Left kidney (tissue), 8 donors: ENCODE data around the gene SHC3. TPM values are rescaled to one million over a fixed set of nuclear protein-coding genes. Genes with fewer than 3 reads are reported as not detected.
"Not testable (repeated sequence)": the region's sequence is repeated elsewhere in the genome, so short reads cannot be mapped to it uniquely, and the experiment has no call there.

Source experiments
- DNase-seq: peaks from one replicate; pipeline ENCODE4 v3.0.0-alpha.2; 2013
- long read RNA-seq, 8 donors: transcript quantifications; one replicate each; lab custom pipeline, GENCODE V29; 2026
- polyA plus RNA-seq: library from polyadenylated mRNA; unstranded; fragments of 120-200 nt; gene quantifications from one replicate; pipeline ENCODE4 v1.2.1, GENCODE V29; 2013; ENCODE audit not compliant: insufficient read length

Gene SHC3, protein sequence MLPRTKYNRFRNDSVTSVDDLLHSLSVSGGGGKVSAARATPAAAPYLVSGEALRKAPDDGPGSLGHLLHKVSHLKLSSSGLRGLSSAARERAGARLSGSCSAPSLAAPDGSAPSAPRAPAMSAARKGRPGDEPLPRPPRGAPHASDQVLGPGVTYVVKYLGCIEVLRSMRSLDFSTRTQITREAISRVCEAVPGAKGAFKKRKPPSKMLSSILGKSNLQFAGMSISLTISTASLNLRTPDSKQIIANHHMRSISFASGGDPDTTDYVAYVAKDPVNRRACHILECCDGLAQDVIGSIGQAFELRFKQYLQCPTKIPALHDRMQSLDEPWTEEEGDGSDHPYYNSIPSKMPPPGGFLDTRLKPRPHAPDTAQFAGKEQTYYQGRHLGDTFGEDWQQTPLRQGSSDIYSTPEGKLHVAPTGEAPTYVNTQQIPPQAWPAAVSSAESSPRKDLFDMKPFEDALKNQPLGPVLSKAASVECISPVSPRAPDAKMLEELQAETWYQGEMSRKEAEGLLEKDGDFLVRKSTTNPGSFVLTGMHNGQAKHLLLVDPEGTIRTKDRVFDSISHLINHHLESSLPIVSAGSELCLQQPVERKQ
- 2.7 TPM for polyA plus RNA-seq
- long read RNA-seq, donor 1 = 0 reads
- long read RNA-seq, donor 2 = 0 reads
- long read RNA-seq, donor 3 = 0 reads
- long read RNA-seq, donor 4 = 0 reads
- long read RNA-seq, donor 5, full-length matches to known transcripts = 1 of 1 reads
- long read RNA-seq, donor 5, partial matches to known transcripts = 0 of 1 reads
- long read RNA-seq, donor 5, other reads (novel, unspliced or antisense) = 0 of 1 reads
- long read RNA-seq, donor 6 = 0 reads
- long read RNA-seq, donor 7, full-length matches to known transcripts = 1 of 1 reads
- long read RNA-seq, donor 7, partial matches to known transcripts = 0 of 1 reads
- long read RNA-seq, donor 7, other reads (novel, unspliced or antisense) = 0 of 1 reads
- long read RNA-seq, donor 8 = 0 reads

DNA sequence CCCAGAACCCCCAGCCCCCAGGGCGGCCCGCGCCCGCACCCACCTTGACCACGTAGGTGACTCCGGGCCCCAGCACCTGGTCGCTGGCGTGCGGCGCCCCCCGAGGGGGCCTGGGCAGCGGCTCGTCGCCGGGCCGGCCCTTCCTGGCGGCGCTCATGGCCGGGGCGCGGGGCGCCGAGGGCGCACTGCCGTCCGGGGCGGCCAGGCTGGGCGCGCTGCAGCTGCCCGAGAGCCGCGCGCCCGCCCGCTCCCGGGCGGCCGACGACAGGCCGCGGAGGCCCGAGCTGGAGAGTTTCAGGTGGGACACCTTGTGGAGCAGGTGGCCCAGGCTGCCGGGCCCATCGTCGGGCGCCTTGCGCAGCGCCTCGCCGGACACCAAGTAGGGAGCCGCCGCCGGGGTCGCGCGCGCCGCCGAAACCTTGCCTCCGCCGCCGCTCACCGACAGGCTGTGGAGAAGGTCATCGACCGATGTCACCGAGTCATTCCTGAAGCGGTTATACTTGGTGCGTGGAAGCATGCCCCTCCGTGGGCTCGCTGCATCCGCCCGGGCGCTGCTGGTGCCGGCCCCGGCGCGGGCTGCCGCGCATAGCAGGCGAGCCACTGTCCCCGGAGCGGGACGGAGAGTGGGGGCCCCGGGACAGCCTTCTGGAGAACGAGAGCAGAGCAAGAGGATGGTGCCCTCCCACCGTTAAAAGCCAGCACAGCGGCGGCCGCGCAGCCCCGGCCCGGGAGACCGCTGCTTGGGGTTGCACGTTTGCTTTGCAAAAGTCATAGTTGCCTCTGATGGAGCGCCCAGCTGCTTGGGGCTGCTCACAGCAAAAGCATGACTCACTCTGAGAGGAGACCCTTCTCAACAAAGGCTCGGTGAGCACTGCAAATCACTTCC is at the start of gene SHC3:
SHC3 (minus strand) TSS at position 875 of the 886 bp plus-strand sequence; CDS start at position 517, 358 bp downstream.
- no peak for DNase-seq

DNA sequence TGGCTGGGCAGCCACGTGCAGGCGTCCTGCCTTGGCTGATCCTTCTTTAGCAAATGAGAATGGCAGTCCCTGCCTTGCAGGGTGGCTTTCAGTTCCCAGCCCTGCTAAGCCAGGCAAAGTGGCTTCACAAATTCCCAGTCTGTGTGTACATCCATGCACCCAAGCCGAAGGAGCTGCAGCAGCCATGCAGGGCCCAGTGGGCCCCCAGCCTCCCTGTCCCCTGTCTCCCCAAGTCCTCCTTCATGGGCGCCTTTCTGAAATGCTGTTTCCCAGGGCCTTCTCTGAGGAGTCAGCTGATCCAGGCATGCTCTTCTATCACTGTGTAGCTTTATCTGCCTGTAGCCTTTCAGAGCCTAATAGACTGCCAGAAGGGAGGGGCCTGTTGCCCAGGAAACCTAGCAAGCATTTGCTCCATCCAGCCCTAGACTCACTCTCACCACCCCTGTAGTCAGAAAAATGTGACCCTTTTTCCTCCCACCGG is 47.4 kb upstream of the SHC3 start:
- peak; percentile 43 for DNase-seq

DNA sequence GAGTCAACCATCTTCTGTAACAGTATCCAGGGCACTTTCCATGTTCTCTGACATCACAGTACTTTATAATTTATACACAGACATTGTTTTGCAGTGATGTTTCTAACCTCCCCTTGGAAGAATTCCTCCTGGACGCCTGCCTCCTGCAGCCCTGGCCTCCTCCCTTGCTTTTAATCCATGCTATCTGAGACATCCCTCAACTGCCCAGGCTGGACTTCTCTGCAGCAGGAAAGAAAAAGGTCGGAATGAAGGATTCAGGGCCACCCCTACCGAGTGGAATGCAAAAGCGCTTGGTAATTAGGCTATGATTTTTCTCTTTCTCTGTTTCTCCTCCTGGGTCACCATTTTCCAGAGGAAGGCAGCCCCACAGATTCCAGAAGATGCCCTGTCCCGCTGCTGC is 47.0 kb upstream of the SHC3 start:
- no peak for DNase-seq

DNA sequence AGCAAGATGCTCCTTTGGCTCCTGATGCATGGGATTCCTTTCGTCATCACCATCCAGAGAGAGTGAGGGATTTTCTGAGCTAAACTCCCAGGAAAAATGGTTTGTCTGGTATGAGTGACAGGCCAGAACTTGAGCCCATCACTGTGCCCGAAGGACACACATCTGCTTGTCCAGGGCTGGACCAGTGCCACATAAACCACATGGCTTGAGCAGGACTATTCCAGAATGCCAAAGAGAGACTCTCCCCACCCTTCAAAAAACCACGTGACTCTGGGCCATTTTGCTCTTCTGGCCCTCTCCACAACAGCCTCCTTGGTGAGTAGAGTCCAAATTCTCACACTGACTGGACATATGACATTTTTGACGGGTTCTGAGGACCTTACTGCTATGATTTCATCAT is 46.4 kb upstream of the SHC3 start:
- no peak for DNase-seq

DNA sequence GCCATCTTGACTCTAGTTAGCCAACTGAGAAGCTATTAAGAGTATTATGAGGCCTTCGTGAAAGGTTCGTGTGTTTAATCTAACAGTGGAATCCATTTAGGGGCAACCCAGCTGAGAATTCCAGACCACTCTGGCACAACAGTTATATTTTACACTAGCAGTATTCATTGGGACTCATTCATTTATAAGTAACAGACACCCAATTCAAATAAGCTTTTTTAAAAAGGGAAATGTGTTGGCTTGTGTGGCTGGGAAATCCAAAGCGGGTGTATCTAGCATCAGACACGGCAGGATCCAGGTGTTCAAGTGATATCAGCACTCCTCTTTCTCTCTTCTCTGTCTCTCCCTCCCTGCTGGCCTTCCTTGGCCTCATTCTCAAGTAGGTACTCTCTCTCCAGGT is 46.0 kb upstream of the SHC3 start:
- DNase-seq = no peak

DNA sequence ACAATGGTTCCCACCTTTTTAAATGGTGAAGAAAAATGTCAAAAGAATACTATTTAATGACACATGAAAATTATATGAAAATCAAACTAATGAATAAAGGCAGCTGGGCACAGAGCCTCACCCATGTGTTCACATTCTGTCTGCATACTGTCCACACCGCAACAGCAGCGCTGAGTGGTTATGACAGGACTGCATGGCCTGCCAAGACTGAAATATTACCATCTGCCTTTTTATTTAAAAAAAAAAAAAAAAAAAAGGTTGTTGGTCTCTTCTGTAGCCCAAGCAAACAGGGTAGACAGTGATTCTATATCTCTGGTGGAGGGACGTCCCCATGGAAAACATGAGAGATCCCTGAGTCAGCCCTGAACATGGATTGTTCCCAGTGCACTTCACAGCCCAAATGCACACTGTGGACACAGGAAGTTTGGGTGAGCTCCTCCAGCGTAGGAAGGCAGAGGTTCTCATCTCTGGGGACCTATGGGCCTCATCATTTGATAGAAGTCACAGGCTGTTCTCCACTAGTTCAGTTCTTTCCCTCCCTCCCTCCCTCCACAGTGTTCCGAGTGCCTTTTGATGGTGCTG is 44.9 kb upstream of the SHC3 start:
- DNase-seq = no peak

DNA sequence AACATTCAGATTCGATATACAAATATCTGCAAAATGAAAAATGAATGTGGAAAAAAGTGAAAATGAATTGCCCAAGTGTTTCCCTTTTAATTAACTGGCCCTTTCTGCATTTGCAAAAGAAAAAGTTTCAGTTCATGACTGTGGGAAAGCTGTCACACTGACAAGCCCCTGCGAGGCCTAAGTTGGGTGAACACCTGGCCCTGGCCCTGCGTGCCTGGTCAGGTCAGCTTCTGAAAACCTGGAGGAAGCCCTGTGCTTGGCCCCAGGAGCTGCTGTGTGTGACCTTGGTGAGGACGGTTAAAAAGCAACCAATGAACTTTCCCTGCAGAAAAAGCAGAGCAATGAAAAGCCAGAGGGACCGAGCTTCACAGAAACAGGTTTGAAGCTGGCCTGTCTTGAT is 41.0 kb upstream of the SHC3 start:
- no peak for DNase-seq

DNA sequence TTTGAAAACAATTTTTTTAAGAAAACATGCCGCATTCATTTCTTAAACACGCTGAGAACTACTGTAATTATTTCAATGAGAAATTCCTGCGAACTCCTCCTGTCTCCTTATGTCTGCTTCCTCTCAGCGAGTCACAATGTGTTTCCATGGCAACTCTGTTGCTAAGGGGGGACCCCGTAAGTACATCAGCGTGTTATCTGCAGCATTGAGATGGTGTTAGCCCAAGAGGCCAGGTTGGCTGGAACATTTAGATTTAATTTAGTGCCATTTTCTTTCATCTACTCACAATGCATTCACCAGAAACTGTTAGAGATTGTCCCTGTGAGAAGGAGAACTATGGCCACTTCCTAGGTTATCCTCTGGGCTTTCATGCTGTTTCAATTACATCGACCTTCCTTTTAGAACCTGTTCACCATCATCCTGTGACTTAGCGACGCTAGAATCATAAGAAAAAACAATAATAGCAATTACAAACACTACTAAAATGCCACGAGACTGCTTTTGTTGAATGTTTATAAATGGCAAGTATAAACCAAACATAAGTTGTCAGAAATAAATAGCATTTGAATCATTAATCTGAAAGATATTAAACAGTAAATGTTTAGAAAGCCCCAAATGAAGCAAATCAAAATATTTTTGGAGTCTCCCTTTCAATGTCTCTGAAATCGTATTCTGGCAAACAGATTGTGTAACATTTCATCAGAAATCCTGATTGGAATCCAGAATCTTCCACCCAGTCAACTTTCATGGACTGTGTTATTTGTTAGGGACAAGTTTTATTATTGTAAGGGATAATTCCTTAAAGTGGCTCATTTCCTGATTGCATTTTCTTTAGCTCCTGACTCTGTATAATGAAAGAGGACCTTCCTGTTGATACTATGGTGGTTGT is 39.7 kb upstream of the SHC3 start:
- DNase-seq = no peak

DNA sequence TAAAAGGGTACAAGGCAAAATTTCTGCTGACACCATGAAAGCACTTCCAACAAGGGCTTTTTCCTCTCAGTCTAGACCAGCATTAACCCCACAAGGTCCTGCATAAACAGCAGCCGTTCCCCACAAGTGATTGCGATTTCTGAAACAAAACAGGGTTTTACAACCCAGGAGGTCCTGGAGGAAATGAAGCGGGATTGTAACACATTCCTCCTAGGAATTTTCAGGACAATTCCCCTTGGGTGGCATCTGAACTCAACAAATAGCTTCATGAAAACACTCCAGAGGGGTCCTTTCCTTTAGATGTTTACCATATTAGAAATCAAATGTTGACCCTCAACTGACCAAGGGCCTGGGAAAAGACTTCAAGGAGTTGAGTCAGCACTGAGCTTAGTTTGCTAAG is 36.7 kb upstream of the SHC3 start:
- DNase-seq = no peak

DNA sequence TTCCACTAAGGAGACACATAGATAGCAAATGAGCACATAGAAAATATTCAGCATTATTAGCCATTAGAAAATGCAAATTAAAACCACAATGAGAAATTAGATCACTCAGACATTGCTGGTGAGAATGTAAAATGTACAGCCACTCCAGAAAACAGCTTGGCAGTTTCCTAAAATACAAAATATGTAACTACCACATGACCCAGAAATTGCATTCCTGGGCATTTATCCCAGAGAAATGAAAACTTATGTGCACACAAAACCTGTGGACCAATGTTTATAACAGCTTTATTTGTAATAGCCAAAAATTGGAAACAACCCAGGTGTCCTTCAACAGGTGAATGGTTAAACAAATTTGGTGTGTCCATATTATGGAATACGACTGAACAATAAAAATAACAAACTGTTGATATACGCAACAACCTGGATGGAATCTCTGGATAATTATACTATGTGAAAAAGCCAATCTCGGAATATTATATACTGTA is 34.8 kb upstream of the SHC3 start:
- DNase-seq = no peak

DNA sequence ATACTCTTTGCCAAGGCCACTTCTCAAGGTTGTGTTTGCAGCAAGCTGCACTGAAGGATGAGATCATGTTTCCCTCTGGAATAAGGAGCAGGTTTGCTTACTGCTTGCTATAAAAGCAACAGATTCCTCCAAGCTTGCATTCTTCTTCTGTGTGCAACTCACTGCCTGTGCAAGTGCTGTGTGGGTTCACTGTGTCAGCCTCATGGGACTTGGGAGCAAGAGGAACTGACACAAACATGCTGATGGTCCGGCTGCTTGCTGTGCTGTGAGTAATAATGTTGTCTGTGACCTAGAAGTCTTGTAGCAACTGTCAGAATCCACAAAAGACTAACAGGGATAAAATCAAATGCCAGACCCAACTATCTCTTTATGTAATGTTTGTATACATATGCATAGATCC is 33.6 kb upstream of the SHC3 start:
- no peak for DNase-seq

DNA sequence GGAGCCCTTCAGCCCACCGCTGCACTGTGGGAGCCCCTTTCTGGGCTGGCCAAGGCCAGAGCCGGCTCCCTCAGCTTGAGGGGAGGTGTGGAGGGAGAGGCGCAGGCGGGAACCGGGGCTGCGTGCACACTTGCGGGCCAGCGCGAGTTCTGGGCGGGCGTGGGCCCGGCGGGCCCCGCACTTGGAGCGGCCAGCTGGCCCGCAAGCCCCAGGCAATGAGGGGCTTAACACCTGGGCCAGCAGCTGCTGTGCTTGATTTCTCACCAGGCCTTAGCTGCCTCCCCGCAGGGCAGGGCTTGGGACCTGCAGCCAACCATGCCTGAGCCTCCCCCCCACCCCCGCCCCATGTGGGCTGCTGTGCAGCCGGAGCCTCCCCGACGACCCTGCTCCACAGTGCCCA is 30.7 kb upstream of the SHC3 start:
- DNase-seq = not testable (repeated sequence)

DNA sequence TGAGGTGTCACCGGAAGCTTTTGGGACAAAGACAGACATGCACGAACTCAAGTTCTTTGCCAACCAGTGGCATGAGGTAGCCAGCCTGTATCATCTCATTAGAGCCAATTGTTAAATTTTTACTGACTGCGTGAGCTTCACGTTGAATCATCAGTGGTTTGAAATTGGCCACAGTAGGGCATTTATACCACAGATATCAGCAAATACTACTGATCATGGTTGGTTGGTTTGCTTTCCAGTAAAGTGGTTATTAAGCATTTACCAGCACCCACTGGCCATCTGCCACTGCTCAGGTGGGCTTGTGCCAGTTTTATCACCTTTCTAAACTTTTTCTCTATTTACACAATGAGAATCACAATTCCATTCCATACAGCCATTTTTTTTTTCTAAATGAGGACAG is 28.4 kb upstream of the SHC3 start:
- no peak for DNase-seq

DNA sequence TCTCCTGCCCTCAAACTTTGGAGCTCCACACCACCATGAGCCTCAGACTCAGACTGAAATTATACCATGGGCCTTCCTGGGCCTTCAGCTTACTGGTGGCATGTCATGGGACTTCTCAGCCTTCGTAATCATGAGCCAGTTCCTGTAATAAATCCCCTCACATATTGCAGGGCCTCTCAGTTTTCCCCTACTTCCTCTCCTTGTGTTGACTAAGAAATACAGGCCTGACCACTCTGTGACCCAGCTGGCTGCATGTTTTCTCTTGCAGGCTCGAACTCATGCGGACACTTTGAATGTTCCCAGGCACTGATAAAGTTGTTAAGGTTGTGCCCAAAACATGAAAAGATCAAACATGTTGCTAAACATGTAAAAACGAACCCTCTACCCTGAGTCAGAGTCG is 26.2 kb upstream of the SHC3 start:
- DNase-seq = no peak

DNA sequence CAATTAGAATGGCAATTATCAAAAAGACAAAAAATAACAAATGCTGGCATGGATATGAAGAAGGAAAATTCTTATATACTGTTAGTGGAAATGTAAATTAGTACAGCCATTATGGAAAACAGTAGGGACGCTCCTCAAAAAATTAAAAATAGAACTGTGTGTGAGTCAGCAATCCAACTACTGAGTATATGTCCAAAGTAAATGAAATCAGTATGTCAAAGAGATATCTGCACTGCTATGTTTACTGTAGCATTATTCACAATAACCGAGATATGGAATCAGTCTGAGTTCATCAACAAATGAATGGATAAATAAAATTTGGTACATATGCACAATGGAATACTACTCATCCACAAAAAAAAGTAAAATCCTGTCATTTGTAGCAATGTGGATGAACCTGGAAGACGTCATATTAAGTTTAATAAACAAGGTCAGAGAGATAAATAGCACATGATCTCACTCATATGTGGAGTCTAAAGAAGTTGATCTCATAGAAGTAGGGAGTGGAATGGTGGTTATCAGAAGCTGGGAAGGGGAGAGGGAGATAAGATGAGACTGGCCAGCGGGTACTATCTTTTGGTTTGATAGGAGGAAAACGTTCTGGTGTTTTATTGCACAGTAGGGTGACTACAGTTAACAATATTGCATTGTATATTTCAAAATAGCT is 16.6 kb upstream of the SHC3 start:
- no peak for DNase-seq

DNA sequence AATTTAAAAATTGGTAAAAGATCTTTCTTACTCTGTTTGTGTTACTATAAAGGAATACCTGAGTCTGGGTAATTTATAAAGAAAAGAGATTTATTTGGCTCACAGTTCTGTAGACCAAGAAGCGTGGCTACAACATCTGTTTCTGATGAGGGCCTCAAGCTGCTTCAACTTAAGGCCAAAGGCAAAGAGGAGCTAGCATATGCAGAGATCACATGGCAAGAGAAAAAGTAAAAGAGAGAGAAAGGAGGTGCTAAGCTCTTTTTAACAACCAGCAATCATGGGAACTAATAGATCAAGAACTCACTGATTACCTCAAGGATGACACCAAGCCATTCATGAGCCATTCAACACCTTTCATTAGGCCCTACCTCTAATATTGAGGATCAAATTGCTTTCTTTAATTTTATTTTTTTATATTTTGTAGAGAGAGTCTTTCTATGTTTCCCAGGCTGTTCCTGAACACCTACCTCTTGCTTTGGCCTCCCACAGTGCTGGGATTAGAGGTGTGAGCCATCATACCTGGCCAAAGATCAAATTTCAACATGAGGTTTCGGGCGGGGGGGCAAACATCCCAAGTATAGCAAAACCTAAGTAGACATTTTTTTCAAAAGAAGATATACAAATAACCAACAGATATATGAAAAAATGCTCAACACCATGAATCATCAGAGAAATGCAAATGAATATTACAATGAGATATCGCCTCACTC is 16.0 kb upstream of the SHC3 start:
- DNase-seq = no peak

DNA sequence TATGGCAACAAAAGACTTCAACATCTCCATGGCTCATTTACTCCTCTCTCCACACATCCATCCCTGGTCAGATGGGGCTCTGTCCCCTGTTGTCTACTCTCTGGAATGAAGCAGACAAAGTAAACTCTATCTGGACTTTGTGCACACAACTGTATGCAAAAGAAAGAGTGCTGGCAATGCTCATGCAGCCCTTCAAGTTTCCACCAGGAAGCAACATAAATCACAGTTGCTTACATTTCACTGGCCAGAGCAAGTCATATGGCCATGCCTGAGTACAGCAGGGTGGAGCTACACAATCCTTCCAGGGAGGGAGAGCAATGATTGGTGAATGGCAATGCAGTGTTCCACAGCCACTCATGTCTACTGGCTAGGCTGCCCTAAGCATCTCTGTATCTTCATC is 12.4 kb upstream of the SHC3 start:
- DNase-seq = no peak

DNA sequence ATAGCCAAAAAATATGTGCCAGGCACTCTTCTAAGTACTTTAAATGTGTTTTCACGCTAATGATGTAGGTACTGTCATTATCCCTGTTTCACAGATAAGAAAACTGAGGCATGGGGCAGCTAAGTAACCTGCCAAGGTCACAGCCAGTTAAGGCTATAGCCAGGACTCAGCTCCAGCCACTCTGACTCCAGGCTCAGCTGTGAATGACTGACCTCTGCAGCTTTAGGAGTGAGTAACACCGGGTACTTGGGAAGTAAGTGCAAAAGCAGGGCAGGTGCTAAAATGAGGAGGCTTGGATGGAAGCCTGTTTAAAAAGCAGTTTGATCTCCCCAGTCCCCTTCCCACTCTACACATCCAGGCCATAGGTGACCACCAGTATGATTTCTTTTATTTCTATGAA is 10.6 kb upstream of the SHC3 start:
- no peak for DNase-seq

DNA sequence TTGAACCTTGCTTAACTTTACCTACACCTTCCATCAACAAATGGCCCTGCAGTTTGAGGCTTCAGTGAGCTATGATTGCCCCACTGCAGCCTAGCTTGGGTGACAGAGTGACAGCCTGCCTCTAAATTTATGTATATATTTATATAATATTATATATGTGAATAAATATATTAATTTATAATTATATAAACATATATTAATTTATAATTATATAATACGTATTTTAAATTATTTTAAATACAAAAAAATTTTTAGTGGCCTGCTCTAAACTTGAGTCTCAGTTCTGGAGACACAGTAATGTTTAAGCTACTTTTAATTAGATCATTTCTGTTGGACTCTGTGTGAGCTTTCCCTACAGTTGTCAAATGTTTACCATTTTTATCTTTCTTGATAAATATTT is 9.3 kb upstream of the SHC3 start:
- no peak for DNase-seq
